ENCODE results near the gene CCDC178.

CCDC178 gene

GRCh38 chr18:33282142-33282541, 158.4 kb downstream of the CCDC178 start:
- no peak for DNase-seq (ENCODE audit: low read depth, low spot score)
- Histone ChIP-seq H3K36me3 (ENCODE audit: insufficient read depth, insufficient read length, low read length) (no peaks in the 10 kb centered on the region), H3K4me1 (ENCODE audit: insufficient read depth, insufficient read length) (no peaks in the 10 kb centered on the region), H3K9ac (ENCODE audit: insufficient read length, low read depth) (no peak overlapping the region), H3K27me3 (ENCODE audit: insufficient read depth, insufficient read length) (no peaks in the 10 kb centered on the region), H3K9me3 (ENCODE audit: insufficient read depth, low read length) (no peaks in the 10 kb centered on the region), H3K4me3 (ENCODE audit: insufficient read length, low read depth) (no peak overlapping the region)
- TF ChIP-seq ZNF274 (IDR thresholded peaks at IDR 0.05; ENCODE audit: low read depth, low read length): no peak
- no peak for TF ChIP-seq YY1 (IDR thresholded peaks at IDR 0.05; ENCODE audit: insufficient read depth, insufficient read length)
- TF ChIP-seq SUZ12 (IDR thresholded peaks at IDR 0.05; ENCODE audit: extremely low read depth, insufficient read depth, insufficient read length): no peak

- Histone ChIP-seq H3K9ac (ENCODE audit: insufficient read length, low read depth) (no peak overlapping the region), H3K4me3 (ENCODE audit: insufficient read length, low read depth) (no peak overlapping the region), H3K36me3 (ENCODE audit: insufficient read depth, insufficient read length, low read length) (no peaks in the 10 kb centered on the region), H3K9me3 (ENCODE audit: insufficient read depth, low read length) (no peaks in the 10 kb centered on the region), H3K4me1 (ENCODE audit: insufficient read depth, insufficient read length) (no peaks in the 10 kb centered on the region), H3K27me3 (ENCODE audit: insufficient read depth, insufficient read length) (no peaks in the 10 kb centered on the region)
- DNase-seq (ENCODE audit: low read depth, low spot score): no peak
- TF ChIP-seq SUZ12 (IDR thresholded peaks at IDR 0.05; ENCODE audit: extremely low read depth, insufficient read depth, insufficient read length) (no peak), ZNF274 (IDR thresholded peaks at IDR 0.05; ENCODE audit: low read depth, low read length) (no peak), YY1 (IDR thresholded peaks at IDR 0.05; ENCODE audit: insufficient read depth, insufficient read length) (no peak)
Measured at GRCh38 chr18:33277431-33277830, 163.1 kb downstream of the CCDC178 start.

DNA sequence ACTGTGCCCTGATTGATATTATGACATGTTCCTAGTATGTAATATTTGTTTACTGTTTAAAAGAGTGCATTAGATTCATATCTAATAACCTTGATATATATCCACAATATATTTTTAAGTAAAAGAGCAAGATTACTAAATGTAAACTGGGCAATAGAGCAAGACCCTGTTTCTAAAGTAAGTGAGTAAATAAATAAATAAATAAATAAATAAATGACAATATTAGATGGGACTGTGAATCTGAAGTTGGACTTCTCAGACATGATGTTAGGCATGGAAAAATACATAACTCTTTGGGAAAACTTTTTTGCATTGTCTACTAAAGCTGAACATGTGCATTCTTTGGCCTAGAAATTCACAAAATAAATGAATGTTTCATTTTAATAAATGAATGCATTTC, 164.7 kb downstream of the CCDC178 start:
- H3K9ac ChIP-seq (ENCODE audit: insufficient read length, low read depth): no peak overlapping the region
- no peaks in the 10 kb centered on the region for H3K9me3 ChIP-seq (ENCODE audit: insufficient read depth, low read length)
- TF ChIP-seq ZNF274 (IDR thresholded peaks at IDR 0.05; ENCODE audit: low read depth, low read length): no peak
- no peak for TF ChIP-seq YY1 (IDR thresholded peaks at IDR 0.05; ENCODE audit: insufficient read depth, insufficient read length)
- no peak for TF ChIP-seq SUZ12 (IDR thresholded peaks at IDR 0.05; ENCODE audit: extremely low read depth, insufficient read depth, insufficient read length)
- no peaks in the 10 kb centered on the region for H3K27me3 ChIP-seq (ENCODE audit: insufficient read depth, insufficient read length)
- no peak for DNase-seq (ENCODE audit: low read depth, low spot score)
- H3K36me3 ChIP-seq (ENCODE audit: insufficient read depth, insufficient read length, low read length): no peaks in the 10 kb centered on the region
- no peaks in the 10 kb centered on the region for H3K4me1 ChIP-seq (ENCODE audit: insufficient read depth, insufficient read length)
- no peak overlapping the region for H3K4me3 ChIP-seq (ENCODE audit: insufficient read length, low read depth)

DNA sequence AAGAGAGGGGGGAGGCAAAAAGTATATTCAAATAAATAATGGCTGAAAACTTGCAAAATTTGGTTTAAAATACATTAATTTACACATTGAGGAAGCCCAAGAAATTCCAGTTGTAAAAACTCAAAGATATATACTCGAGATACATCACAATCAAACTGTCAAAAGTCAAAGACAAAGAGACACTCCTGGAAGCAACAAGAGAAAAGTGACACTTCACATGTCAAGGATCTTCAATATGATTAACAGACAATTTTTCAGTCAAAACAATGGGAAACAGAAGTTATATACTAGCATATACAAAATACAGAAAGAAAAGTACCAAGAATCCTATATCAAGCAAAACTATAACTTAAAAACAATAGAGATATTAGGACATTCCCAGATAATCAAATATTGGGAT, 170.2 kb downstream of the CCDC178 start:
- Histone ChIP-seq H3K4me3 (ENCODE audit: insufficient read length, low read depth) (no peak overlapping the region), H3K27me3 (ENCODE audit: insufficient read depth, insufficient read length) (no peaks in the 10 kb centered on the region), H3K36me3 (ENCODE audit: insufficient read depth, insufficient read length, low read length) (no peaks in the 10 kb centered on the region), H3K9me3 (ENCODE audit: insufficient read depth, low read length) (no peaks in the 10 kb centered on the region), H3K4me1 (ENCODE audit: insufficient read depth, insufficient read length) (no peaks in the 10 kb centered on the region), H3K9ac (ENCODE audit: insufficient read length, low read depth) (no peak overlapping the region)
- TF ChIP-seq SUZ12 (IDR thresholded peaks at IDR 0.05; ENCODE audit: extremely low read depth, insufficient read depth, insufficient read length) (no peak), ZNF274 (IDR thresholded peaks at IDR 0.05; ENCODE audit: low read depth, low read length) (no peak), YY1 (IDR thresholded peaks at IDR 0.05; ENCODE audit: insufficient read depth, insufficient read length) (no peak)
- no peak for DNase-seq (ENCODE audit: low read depth, low spot score)

- Histone ChIP-seq H3K36me3 (ENCODE audit: insufficient read depth, insufficient read length, low read length) (no peaks in the 10 kb centered on the region), H3K9ac (ENCODE audit: insufficient read length, low read depth) (no peak overlapping the region), H3K9me3 (ENCODE audit: insufficient read depth, low read length) (no peaks in the 10 kb centered on the region), H3K4me1 (ENCODE audit: insufficient read depth, insufficient read length) (no peaks in the 10 kb centered on the region), H3K27me3 (ENCODE audit: insufficient read depth, insufficient read length) (no peaks in the 10 kb centered on the region), H3K4me3 (ENCODE audit: insufficient read length, low read depth) (no peak overlapping the region)
- DNase-seq (ENCODE audit: low read depth, low spot score): no peak
- TF ChIP-seq ZNF274 (IDR thresholded peaks at IDR 0.05; ENCODE audit: low read depth, low read length): no peak
- TF ChIP-seq YY1 (IDR thresholded peaks at IDR 0.05; ENCODE audit: insufficient read depth, insufficient read length): no peak
- no peak for TF ChIP-seq SUZ12 (IDR thresholded peaks at IDR 0.05; ENCODE audit: extremely low read depth, insufficient read depth, insufficient read length)
Measured at GRCh38 chr18:33269223-33269622, 171.3 kb downstream of the CCDC178 start.

DNA sequence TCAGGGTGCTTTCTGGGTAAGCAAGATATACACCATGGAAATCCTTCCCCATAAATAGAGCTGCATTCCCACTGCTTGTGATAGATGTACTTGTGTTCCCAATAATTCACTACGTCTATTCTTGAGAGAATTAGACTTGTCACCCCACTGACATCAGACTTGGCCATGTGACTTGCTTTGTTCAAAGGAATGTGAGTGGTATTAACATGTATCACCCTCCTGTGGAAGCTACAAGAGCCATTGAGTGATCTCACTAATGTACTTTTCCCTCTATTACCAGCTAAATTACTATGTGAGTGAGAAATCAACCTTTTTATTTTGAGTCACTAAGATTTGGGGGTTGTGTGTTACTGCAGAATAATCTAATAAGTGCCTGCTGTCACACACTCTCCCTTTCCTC, 176.0 kb downstream of the CCDC178 start:
- H3K36me3 ChIP-seq (ENCODE audit: insufficient read depth, insufficient read length, low read length): no peaks in the 10 kb centered on the region
- H3K9ac ChIP-seq (ENCODE audit: insufficient read length, low read depth): no peak overlapping the region
- H3K9me3 ChIP-seq (ENCODE audit: insufficient read depth, low read length): no peaks in the 10 kb centered on the region
- TF ChIP-seq SUZ12 (IDR thresholded peaks at IDR 0.05; ENCODE audit: extremely low read depth, insufficient read depth, insufficient read length): no peak
- TF ChIP-seq ZNF274 (IDR thresholded peaks at IDR 0.05; ENCODE audit: low read depth, low read length): no peak
- no peak for TF ChIP-seq YY1 (IDR thresholded peaks at IDR 0.05; ENCODE audit: insufficient read depth, insufficient read length)
- no peaks in the 10 kb centered on the region for H3K27me3 ChIP-seq (ENCODE audit: insufficient read depth, insufficient read length)
- H3K4me3 ChIP-seq (ENCODE audit: insufficient read length, low read depth): no peak overlapping the region
- H3K4me1 ChIP-seq (ENCODE audit: insufficient read depth, insufficient read length): no peaks in the 10 kb centered on the region
- DNase-seq (ENCODE audit: low read depth, low spot score): no peak

DNA sequence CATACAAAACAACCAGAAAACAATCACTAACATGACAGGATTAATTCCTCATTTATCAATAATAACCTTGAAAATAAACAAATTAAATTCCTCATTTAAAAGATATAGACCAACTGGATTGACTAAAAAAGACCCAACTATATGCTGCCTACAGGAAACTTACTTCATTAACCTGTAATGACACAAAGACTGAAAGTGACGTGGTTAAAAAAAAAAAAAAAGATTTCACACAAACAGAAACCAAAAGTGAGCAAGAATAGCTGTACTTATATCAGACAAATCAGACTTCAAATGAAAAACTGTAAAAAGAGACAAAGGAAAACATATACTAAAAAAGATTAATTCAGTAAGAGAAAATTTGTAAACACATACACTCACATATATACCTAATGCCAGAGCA, 201.2 kb downstream of the CCDC178 start:
- no peaks in the 10 kb centered on the region for H3K36me3 ChIP-seq (ENCODE audit: insufficient read depth, insufficient read length, low read length)
- TF ChIP-seq SUZ12 (IDR thresholded peaks at IDR 0.05; ENCODE audit: extremely low read depth, insufficient read depth, insufficient read length) (no peak), ZNF274 (IDR thresholded peaks at IDR 0.05; ENCODE audit: low read depth, low read length) (no peak), YY1 (IDR thresholded peaks at IDR 0.05; ENCODE audit: insufficient read depth, insufficient read length) (no peak)
- no peaks in the 10 kb centered on the region; the same call in 1 of the 2 replicates for H3K9me3 ChIP-seq (ENCODE audit: insufficient read depth, low read length)
- no peaks in the 10 kb centered on the region for H3K27me3 ChIP-seq (ENCODE audit: insufficient read depth, insufficient read length)
- H3K4me1 ChIP-seq (ENCODE audit: insufficient read depth, insufficient read length): no peaks in the 10 kb centered on the region
- no peak for DNase-seq (ENCODE audit: low read depth, low spot score)
- H3K4me3 ChIP-seq (ENCODE audit: insufficient read length, low read depth): no peak overlapping the region
- H3K9ac ChIP-seq (ENCODE audit: insufficient read length, low read depth): no peak overlapping the region

DNA sequence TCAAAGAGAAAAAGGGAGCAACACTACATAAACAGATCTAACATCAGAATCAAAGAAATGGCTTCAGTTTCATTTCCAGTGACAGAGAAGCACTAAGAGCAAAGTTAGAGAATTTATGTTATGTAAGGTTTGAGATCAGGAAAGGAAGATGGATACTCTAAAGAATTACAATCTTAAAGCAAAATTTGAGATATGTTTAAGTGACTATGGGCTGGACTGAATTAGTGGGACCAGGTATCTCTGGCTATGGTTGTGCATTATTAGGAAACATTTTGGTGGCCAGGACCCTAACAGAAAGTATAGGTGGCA, 208.2 kb downstream of the CCDC178 start:
- H3K9me3 ChIP-seq (ENCODE audit: insufficient read depth, low read length): no peaks in the 10 kb centered on the region

More for the DNA sequence above, 208.2 kb downstream of the CCDC178 start:
- DNase-seq (ENCODE audit: low read depth, low spot score): no peak
- no peak for TF ChIP-seq ZNF274 (IDR thresholded peaks at IDR 0.05; ENCODE audit: low read depth, low read length)
- no peak for TF ChIP-seq YY1 (IDR thresholded peaks at IDR 0.05; ENCODE audit: insufficient read depth, insufficient read length)
- TF ChIP-seq SUZ12 (IDR thresholded peaks at IDR 0.05; ENCODE audit: extremely low read depth, insufficient read depth, insufficient read length): no peak
- Histone ChIP-seq H3K36me3 (ENCODE audit: insufficient read depth, insufficient read length, low read length) (no peaks in the 10 kb centered on the region), H3K4me1 (ENCODE audit: insufficient read depth, insufficient read length) (no peaks in the 10 kb centered on the region), H3K4me3 (ENCODE audit: insufficient read length, low read depth) (no peak overlapping the region), H3K9ac (ENCODE audit: insufficient read length, low read depth) (no peak overlapping the region), H3K27me3 (ENCODE audit: insufficient read depth, insufficient read length) (no peaks in the 10 kb centered on the region)
